SJSA1 (cell line): ENCODE results near the gene NR5A1. TPM values are rescaled to one million over a fixed set of nuclear protein-coding genes. Genes with fewer than 3 reads are reported as not detected.

ENCODE experiments used
- DNase-seq, 2 experiments: peaks; one replicate each; pipeline ENCODE4 v3.0.0-alpha.2; 2015 to 2020; ENCODE audit warnings: low spot score in 2 of 2, low read depth in 1 of 2
- H3K27ac ChIP-seq: fragments of 250-450 bp; sonication (Bioruptor Pico); 2 replicates; pipeline ENCODE4 v1.5.1; 2020; ENCODE audit warnings: mild to moderate bottlenecking, moderate library complexity
- H3K27me3 ChIP-seq: fragments of 250-450 bp; sonication (Bioruptor Pico); replicated peaks from 2 replicates; pipeline ENCODE4 v1.5.1; 2020; ENCODE audit warnings: mild to moderate bottlenecking, moderate library complexity
- H3K36me3 ChIP-seq: fragments of 250-450 bp; sonication (Bioruptor Pico); 2 replicates; pipeline ENCODE4 v1.5.1; 2020; ENCODE audit warnings: mild to moderate bottlenecking
- H3K4me1 ChIP-seq: fragments of 250-450 bp; sonication (Bioruptor Pico); replicated peaks from 2 replicates; pipeline ENCODE4 v1.6.1; 2021; ENCODE audit warnings: mild to moderate bottlenecking
- H3K4me3 ChIP-seq: fragments of 250-450 bp; sonication (Bioruptor Pico); 2 replicates; pipeline ENCODE4 v1.5.1; 2020; ENCODE audit warnings: mild to moderate bottlenecking
- H3K9me3 ChIP-seq: fragments of 250-450 bp; sonication (Bioruptor Pico); replicated peaks from 2 replicates; pipeline ENCODE4 v1.5.1; 2020; ENCODE audit warnings: mild to moderate bottlenecking
- total RNA-seq: library from RNA; depleted of rRNA; stranded (reverse); fragments of >200 nt; shearing (Covaris generic); gene quantifications from 2 replicates; pipeline ENCODE4 v1.2.3, GENCODE V29; 2014

Gene NR5A1
- total RNA-seq, 1 experiment from 2014 or later = not detected

GRCh38 chr9:124462739-124463138 is 44.5 kb downstream of the NR5A1 start:
- H3K4me1 ChIP-seq = no peaks in the 10 kb centered on the region

DNA sequence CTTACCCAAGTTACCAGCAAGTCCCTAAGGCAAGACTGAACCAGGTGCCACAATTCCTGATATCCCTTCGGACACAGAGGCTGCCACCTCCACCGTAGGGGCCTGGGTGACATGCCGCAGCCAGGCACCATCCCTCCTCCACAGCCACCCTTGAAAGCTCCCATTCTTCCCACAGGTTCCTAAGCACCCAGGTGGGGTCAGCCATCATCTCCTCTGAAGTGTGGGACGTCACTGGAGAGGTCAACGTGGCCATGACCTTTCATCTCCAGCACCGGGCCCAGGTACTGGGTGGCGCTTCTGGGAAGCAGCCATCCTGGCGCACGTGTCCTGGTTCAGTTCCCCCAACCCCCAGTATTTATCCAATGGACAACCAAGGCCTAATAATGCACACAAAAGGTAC is 48.8 kb downstream of the NR5A1 start:
- no peaks in the 10 kb centered on the region for H3K4me1 ChIP-seq
- no peak for DNase-seq
- no peak overlapping the region for H3K4me3 ChIP-seq

More at GRCh38 chr9:124462739-124463138, 44.5 kb downstream of the NR5A1 start:
- H3K27me3 ChIP-seq = peaks cover 12% of the 10 kb centered on the region
- no peaks in the 10 kb centered on the region for H3K36me3 ChIP-seq
- no peak for DNase-seq
- H3K9me3 ChIP-seq = peaks cover 7% of the 10 kb centered on the region; the same call in 1 of the 2 replicates
- H3K27ac ChIP-seq = no peak overlapping the region
- no peak overlapping the region for H3K4me3 ChIP-seq

GRCh38 chr9:124457887-124458431 is 49.2 kb downstream of the NR5A1 start:
- Histone ChIP-seq H3K27me3 (peaks cover 11% of the 10 kb centered on the region), H3K9me3 (peaks cover 2% of the 10 kb centered on the region; the same call in 1 of the 2 replicates), H3K27ac (no peak overlapping the region), H3K4me3 (no peak overlapping the region), H3K4me1 (no peaks in the 10 kb centered on the region), H3K36me3 (no peaks in the 10 kb centered on the region)
- no peak for DNase-seq

More for the DNA sequence above, 48.8 kb downstream of the NR5A1 start:
- Histone ChIP-seq H3K27me3 (peaks cover 12% of the 10 kb centered on the region), H3K9me3 (peaks cover 7% of the 10 kb centered on the region; the same call in 1 of the 2 replicates), H3K27ac (no peak overlapping the region), H3K36me3 (no peaks in the 10 kb centered on the region)

GRCh38 chr9:124457079-124457886 is 49.9 kb downstream of the NR5A1 start:
- Histone ChIP-seq H3K27me3 (peaks cover 13% of the 10 kb centered on the region), H3K4me3 (no peak overlapping the region), H3K36me3 (no peaks in the 10 kb centered on the region), H3K9me3 (no peaks in the 10 kb centered on the region), H3K27ac (no peak overlapping the region), H3K4me1 (no peaks in the 10 kb centered on the region)
- DNase-seq = no peak

DNA sequence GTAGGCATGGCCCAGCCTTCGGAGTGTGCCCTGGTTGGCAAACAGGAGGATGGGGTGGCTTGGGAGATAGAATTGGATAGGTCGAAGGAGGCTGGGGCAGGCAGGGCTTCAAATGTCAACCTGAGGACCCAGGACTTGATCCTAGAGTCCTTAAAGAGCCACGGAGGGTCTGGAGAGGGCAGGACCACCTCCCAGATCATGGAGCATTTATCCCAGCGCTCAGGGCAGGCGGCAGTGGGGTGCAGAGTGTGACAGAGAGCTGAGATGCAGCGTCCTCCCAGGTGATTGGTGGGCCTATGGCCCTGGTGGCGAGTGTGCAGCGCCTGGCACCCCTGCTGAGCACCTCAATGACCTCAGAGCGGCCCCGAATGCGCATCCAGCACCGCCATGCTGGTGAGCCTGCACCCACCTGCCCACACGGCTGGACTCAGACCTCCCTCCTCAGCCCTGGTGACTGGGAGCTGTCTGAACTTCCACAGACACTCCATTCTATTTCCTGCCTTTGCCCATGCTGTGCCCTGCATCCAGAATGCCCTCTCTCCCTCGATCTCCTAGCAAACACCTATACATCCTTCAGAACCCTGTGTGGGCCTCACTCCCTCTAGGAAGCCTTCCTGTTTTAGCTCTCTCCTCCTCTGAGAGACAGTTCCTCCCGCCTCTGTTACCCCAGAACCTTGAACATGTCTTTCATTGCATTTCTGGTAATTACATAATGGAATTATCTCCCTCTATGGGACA is 50.7 kb downstream of the NR5A1 start:
- peaks cover 15% of the 10 kb centered on the region for H3K27me3 ChIP-seq

DNA sequence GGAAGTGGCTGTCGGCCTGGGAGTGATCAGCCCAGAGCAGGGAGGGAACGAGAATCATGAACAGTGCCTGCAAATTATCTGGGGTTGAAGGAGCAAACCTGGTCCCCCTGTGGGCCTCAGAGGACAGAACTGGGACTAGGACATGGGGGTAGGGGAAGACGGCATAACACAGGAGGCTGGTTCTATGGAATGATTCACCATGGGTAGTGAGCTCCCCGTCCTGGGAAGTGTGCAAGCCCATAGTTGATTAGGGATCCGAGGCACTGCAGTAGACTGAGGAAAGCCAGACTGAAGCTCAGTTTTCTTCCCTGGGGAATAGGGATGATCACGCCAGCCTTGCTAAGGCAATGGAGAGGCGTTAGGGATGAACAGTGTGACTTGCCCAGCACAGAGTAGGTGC is 51.4 kb downstream of the NR5A1 start:
- no peaks in the 10 kb centered on the region for H3K36me3 ChIP-seq
- H3K9me3 ChIP-seq = no peaks in the 10 kb centered on the region
- peaks cover 22% of the 10 kb centered on the region for H3K27me3 ChIP-seq
- no peak overlapping the region for H3K4me3 ChIP-seq
- DNase-seq = no peak
- H3K4me1 ChIP-seq = no peaks in the 10 kb centered on the region
- no peak overlapping the region for H3K27ac ChIP-seq

More for the DNA sequence above, 50.7 kb downstream of the NR5A1 start:
- Histone ChIP-seq H3K36me3 (no peaks in the 10 kb centered on the region), H3K4me3 (no peak overlapping the region), H3K9me3 (no peaks in the 10 kb centered on the region), H3K4me1 (no peaks in the 10 kb centered on the region), H3K27ac (no peak overlapping the region)
- no peak for DNase-seq

GRCh38 chr9:124454791-124455443 is 52.3 kb downstream of the NR5A1 start:
- Histone ChIP-seq H3K27me3 (peaks cover 20% of the 10 kb centered on the region), H3K9me3 (no peaks in the 10 kb centered on the region), H3K36me3 (no peaks in the 10 kb centered on the region), H3K4me3 (no peak overlapping the region), H3K4me1 (no peaks in the 10 kb centered on the region), H3K27ac (no peak overlapping the region)
- no peak for DNase-seq

DNA sequence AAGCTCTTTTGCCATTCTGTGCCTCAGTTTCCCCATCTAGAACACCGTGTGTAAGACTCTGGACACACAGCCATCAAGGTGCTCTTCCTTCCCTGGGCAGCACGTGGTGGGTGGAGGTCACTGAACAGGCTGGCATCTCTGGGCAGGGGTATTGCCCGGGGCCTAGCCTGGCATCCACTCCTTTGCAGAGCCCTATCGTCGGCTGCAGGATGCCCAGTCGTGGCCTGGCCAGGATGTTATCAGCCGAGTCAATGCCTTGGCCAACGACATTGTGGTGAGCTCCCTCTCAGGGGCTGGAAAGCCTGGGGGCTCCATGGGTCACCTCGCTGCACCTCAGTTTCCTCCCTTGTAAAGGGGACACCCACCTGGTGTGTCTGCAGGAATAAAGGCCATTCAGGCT is 52.9 kb downstream of the NR5A1 start:
- peaks cover 17% of the 10 kb centered on the region for H3K27me3 ChIP-seq
- no peaks in the 10 kb centered on the region for H3K36me3 ChIP-seq
- no peak overlapping the region for H3K4me3 ChIP-seq
- no peaks in the 10 kb centered on the region for H3K9me3 ChIP-seq
- no peak overlapping the region for H3K27ac ChIP-seq
- H3K4me1 ChIP-seq = no peaks in the 10 kb centered on the region
- DNase-seq = no peak

- Histone ChIP-seq H3K4me1 (no peaks in the 10 kb centered on the region), H3K27ac (no peak overlapping the region), H3K36me3 (no peaks in the 10 kb centered on the region), H3K4me3 (no peak overlapping the region), H3K9me3 (no peaks in the 10 kb centered on the region), H3K27me3 (peaks cover 17% of the 10 kb centered on the region)
- no peak for DNase-seq
Measured at GRCh38 chr9:124453586-124454191, 53.5 kb downstream of the NR5A1 start.

GRCh38 chr9:124452841-124453585 is 54.2 kb downstream of the NR5A1 start:
- H3K9me3 ChIP-seq = no peaks in the 10 kb centered on the region
- H3K27ac ChIP-seq = no peak overlapping the region
- no peak for DNase-seq
- H3K27me3 ChIP-seq = peaks cover 17% of the 10 kb centered on the region
- no peak overlapping the region for H3K4me3 ChIP-seq
- no peaks in the 10 kb centered on the region for H3K36me3 ChIP-seq
- H3K4me1 ChIP-seq = no peaks in the 10 kb centered on the region

DNA sequence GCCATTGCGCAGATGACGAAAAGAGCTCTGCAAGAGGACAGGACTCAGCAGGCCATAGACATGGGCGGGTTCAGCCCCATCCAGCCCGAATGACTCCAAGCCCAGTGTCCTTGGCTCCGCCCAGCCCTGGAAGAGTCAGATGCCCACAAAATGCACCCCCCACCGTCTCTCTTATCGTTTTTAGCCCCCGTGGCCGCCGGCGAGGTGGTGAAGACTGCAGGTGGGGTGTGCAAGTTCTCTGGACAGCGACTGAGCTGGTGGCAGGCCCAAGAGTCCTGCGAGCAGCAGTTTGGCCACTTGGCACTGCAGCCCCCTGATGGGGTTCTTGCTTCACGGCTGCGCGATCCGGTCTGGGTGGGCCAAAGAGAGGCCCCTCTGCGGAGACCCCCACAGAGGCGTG is 54.9 kb downstream of the NR5A1 start:
- Histone ChIP-seq H3K4me3 (no peak overlapping the region), H3K9me3 (no peaks in the 10 kb centered on the region), H3K27ac (no peak overlapping the region), H3K4me1 (no peaks in the 10 kb centered on the region), H3K36me3 (no peaks in the 10 kb centered on the region), H3K27me3 (peaks cover 17% of the 10 kb centered on the region)
- DNase-seq = no peak

DNA sequence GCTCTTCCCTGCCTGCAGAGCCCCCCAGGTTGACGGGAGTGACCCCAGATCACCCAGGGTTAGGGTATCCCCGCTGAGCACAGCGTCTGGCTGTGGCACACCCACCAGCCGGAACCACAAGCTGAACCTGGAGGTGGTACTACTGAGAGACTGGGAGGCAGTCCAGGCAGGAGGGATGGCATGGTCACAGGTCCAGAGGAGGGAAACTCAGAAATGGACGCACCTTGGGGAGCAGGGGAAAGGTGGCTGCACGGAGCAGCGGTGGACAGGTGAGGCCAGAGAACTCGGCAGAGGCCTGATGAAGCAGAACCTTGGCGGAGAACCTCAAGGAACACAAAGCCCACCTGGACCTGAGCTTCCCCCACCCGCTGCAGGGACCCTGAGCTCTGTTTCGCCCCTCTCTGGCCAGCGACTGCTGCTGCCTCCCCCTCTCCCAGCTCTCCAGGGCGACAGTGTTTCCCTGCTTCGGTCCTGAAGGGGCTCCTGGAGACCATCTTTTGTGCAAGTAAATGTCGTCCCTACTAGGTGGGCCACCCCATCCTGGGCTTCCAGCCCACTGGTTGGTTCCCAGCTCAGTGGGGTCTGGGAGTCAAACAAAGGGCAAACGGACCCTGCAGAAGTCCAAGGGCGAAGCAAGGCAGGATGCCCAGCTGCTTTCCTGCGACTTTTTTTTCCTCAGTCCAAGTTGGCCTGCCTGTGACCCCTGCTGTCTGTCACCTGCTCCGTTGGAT is 56.1 kb downstream of the NR5A1 start:
- no peaks in the 10 kb centered on the region for H3K9me3 ChIP-seq
- H3K4me3 ChIP-seq = no peak overlapping the region
- H3K27me3 ChIP-seq = peaks cover 17% of the 10 kb centered on the region
- no peak for DNase-seq
- no peaks in the 10 kb centered on the region for H3K36me3 ChIP-seq
- no peak overlapping the region for H3K27ac ChIP-seq
- no peaks in the 10 kb centered on the region for H3K4me1 ChIP-seq
